Upper lobe of left lung (tissue), 4 donors: ENCODE measurements around the gene CCDC14.

Experiments used
- EP300 ChIP-seq, 4 donors: sonication (generic); formaldehyde crosslinking; IDR thresholded peaks; one replicate each; pipeline ENCODE4 v1.5.1; 2017; ENCODE audit warnings: antibody characterized with exemption in 4 of 4, control low read depth in 2 of 4
- POLR2A ChIP-seq, 4 donors: fragments of 450-650 bp; IDR thresholded peaks; one replicate each; pipeline ENCODE4 v1.5.1; 2016 to 2017; ENCODE audit warnings: antibody characterized with exemption in 4 of 4, mild to moderate bottlenecking in 2 of 4
- TF ChIP-seq, protein P1 (sequence below), 6 experiments: fragments of 450-650 bp in 4 of 6; fragments of 200-600 bp in 2 of 6; sonication (generic) in 2 of 6; IDR thresholded peaks; one replicate each; pipeline ENCODE4 v1.5.1; 2016 to 2019; ENCODE audit warnings: antibody characterized with exemption in 6 of 6

- TF ChIP-seq, protein P1, sequence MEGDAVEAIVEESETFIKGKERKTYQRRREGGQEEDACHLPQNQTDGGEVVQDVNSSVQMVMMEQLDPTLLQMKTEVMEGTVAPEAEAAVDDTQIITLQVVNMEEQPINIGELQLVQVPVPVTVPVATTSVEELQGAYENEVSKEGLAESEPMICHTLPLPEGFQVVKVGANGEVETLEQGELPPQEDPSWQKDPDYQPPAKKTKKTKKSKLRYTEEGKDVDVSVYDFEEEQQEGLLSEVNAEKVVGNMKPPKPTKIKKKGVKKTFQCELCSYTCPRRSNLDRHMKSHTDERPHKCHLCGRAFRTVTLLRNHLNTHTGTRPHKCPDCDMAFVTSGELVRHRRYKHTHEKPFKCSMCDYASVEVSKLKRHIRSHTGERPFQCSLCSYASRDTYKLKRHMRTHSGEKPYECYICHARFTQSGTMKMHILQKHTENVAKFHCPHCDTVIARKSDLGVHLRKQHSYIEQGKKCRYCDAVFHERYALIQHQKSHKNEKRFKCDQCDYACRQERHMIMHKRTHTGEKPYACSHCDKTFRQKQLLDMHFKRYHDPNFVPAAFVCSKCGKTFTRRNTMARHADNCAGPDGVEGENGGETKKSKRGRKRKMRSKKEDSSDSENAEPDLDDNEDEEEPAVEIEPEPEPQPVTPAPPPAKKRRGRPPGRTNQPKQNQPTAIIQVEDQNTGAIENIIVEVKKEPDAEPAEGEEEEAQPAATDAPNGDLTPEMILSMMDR (IDR thresholded peaks at IDR 0.05), result no peak
- TF ChIP-seq POLR2A (IDR thresholded peaks at IDR 0.05) (no peak), EP300 (IDR thresholded peaks at IDR 0.05) (no peak)
These were observed 91.9 kb downstream of the CCDC14 start for GRCh38 chr3:123869165-123869564.
